Measurements from ENCODE around the gene NEK4.
"Not testable (repeated sequence)": the region's sequence is repeated elsewhere in the genome, so short reads cannot be mapped to it uniquely, and the experiment has no call there.

The NEK4 gene

DNA sequence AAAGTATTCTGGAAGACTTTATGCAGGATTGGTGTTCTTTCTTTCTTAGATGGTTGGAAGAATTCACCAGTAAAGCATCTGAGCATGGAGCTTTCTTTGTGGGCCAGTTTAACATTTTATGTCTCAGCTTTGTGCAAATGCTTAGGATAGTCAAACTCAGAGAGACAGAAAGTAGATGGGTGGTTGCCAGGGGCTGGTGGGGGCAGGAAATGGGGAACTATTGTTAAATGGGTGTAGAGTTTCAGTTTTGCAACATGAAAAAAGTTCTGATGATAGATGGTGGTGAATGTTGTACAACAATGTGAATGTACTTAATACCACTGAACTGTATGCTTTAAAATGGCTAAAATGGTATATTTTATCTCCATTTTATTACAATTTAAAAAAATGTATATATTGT is 40.1 kb downstream of the NEK4 start:
- no peak for DNase-seq
- no peaks in the 10 kb centered on the region for H3K27me3 ChIP-seq (ENCODE audit: insufficient read depth, low read depth, severe bottlenecking)
- no peak overlapping the region for H3K27ac ChIP-seq
- no peak overlapping the region for H3K4me3 ChIP-seq (ENCODE audit: low read depth, low read length)
- TF ChIP-seq, protein P1, sequence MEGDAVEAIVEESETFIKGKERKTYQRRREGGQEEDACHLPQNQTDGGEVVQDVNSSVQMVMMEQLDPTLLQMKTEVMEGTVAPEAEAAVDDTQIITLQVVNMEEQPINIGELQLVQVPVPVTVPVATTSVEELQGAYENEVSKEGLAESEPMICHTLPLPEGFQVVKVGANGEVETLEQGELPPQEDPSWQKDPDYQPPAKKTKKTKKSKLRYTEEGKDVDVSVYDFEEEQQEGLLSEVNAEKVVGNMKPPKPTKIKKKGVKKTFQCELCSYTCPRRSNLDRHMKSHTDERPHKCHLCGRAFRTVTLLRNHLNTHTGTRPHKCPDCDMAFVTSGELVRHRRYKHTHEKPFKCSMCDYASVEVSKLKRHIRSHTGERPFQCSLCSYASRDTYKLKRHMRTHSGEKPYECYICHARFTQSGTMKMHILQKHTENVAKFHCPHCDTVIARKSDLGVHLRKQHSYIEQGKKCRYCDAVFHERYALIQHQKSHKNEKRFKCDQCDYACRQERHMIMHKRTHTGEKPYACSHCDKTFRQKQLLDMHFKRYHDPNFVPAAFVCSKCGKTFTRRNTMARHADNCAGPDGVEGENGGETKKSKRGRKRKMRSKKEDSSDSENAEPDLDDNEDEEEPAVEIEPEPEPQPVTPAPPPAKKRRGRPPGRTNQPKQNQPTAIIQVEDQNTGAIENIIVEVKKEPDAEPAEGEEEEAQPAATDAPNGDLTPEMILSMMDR (IDR thresholded peaks at IDR 0.05; ENCODE audit: low read depth, low read length), result no peak
- H3K36me3 ChIP-seq, result peaks cover 59% of the 10 kb centered on the region
- peaks cover 38% of the 10 kb centered on the region for H3K9me3 ChIP-seq (ENCODE audit: severe bottlenecking)

DNA sequence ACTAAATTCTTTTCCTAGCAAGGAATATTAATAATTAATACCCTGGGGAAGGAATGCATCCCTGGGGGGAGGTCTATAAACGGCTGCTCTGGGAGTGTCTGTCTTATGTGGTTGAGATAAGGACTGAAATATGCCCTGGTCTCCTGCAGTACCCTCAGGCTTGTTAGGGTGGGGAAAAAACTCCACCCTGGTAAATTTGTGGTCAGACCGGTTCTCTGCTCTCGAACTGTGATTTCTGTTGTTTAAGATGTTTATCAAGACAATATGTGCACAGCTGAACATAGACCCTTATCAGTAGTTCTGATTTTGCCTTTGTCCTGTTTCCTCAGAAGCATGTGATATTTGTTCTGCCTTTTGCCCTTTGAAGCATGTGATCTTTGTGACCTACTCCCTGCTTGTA is 42.0 kb downstream of the NEK4 start:
- not testable (repeated sequence) for H3K27me3 ChIP-seq (ENCODE audit: insufficient read depth, low read depth, severe bottlenecking); H3K27ac ChIP-seq; DNase-seq; H3K4me3 ChIP-seq (ENCODE audit: low read depth, low read length)
- Histone ChIP-seq H3K36me3 (peaks cover 46% of the 10 kb centered on the region), H3K9me3 (ENCODE audit: severe bottlenecking) (peaks cover 32% of the 10 kb centered on the region)

DNA sequence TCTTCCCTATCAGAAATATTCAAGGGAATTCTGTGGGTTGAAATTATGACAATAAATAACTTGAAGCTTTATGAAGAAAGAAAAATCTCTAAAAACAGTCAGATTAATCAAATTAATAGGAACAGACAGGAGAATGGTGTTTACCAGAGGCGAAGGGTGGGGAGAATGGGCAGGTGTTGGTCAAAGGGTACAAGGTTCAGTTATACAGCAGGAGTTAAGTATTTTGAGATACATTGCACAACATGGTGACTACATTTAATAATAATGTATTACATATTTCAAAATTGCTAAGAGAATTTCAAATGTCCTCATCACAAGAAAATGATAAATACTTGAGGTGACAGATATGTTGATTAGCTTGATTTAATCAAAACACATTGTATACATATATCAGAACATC is 46.2 kb downstream of the NEK4 start:
- no peak for DNase-seq
- TF ChIP-seq, protein P1 (IDR thresholded peaks at IDR 0.05; ENCODE audit: low read depth, low read length), result no peak
- H3K4me3 ChIP-seq (ENCODE audit: low read depth, low read length), result no peak overlapping the region
- H3K9me3 ChIP-seq (ENCODE audit: severe bottlenecking), result peaks cover 10% of the 10 kb centered on the region
- H3K36me3 ChIP-seq, result peaks cover 20% of the 10 kb centered on the region
- no peak overlapping the region for H3K27ac ChIP-seq
- H3K27me3 ChIP-seq (ENCODE audit: insufficient read depth, low read depth, severe bottlenecking), result no peaks in the 10 kb centered on the region

DNA sequence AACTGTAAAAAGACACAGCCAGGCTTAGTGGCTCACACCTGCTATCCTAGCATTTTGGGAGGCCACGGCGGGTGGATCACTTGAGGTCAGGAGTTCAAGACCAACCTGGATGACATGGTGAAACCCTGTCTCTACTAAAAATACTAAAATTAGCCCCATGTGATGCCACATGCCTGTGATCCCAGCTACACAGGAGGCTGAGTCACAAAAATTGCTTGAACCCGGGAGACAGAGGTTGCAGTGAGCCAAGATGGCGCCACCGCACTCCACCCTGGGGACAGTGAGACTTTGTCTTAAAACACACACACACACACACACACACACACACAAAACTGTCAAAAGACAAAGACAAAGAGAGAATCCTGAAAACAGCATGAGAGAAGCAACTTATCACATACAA is 46.8 kb downstream of the NEK4 start:
- Histone ChIP-seq H3K36me3 (peaks cover 23% of the 10 kb centered on the region), H3K9me3 (ENCODE audit: severe bottlenecking) (peaks cover 7% of the 10 kb centered on the region), H3K27me3 (ENCODE audit: insufficient read depth, low read depth, severe bottlenecking) (no peaks in the 10 kb centered on the region), H3K27ac (no peak overlapping the region), H3K4me3 (ENCODE audit: low read depth, low read length) (no peak overlapping the region)
- TF ChIP-seq, protein P1 (IDR thresholded peaks at IDR 0.05; ENCODE audit: low read depth, low read length), result no peak
- no peak for DNase-seq

DNA sequence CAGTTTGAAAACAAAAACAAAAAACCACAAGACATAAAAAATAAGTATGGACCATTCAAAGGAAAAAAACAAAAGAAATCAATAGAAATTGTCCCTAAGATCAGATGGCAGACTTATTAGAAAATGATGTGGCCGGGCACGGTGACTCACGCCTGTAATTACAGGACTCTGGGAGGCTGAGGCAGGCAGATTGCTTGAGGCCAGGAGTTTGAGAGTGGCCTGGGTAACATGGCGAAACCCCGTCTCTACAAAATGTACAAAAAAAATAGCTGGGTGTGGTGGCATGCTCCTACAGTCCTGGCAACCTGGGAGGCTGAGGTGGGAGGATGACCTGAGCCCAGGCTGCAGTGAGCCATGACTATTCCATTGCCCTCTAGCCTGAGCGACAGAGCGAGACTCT is 48.2 kb downstream of the NEK4 start:
- TF ChIP-seq, protein P1 (IDR thresholded peaks at IDR 0.05; ENCODE audit: low read depth, low read length), result no peak

DNA sequence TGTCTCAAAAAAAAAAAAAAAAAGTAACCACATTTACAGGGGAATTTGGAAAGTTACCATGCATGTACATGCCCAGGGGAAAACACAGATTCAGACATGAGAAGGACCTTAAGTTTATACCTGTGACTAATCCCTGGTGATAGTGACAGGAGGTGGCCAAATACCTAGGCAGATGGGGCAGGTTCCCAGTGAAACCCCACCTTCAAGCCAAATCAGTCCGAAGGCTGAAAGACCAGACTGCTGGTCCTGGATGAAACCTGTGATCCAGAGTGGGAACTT is 49.1 kb downstream of the NEK4 start:
- Histone ChIP-seq H3K27me3 (ENCODE audit: insufficient read depth, low read depth, severe bottlenecking) (no peaks in the 10 kb centered on the region), H3K36me3 (peaks cover 25% of the 10 kb centered on the region), H3K27ac (no peak overlapping the region), H3K4me3 (ENCODE audit: low read depth, low read length) (no peak overlapping the region), H3K9me3 (ENCODE audit: severe bottlenecking) (peaks cover 4% of the 10 kb centered on the region)
- TF ChIP-seq, protein P1 (IDR thresholded peaks at IDR 0.05; ENCODE audit: low read depth, low read length), result no peak
- DNase-seq, result no peak

More for the DNA sequence above, 48.2 kb downstream of the NEK4 start:
- Histone ChIP-seq H3K4me3 (ENCODE audit: low read depth, low read length) (no peak overlapping the region), H3K36me3 (peaks cover 26% of the 10 kb centered on the region), H3K9me3 (ENCODE audit: severe bottlenecking) (peaks cover 7% of the 10 kb centered on the region), H3K27ac (no peak overlapping the region), H3K27me3 (ENCODE audit: insufficient read depth, low read depth, severe bottlenecking) (no peaks in the 10 kb centered on the region)
- DNase-seq, result no peak

All from WERI-Rb-1 (cell line).